ENCODE results near the gene ZNF285. TPM values are rescaled to one million over a fixed set of nuclear protein-coding genes. Genes with fewer than 3 reads are reported as not detected.

Gene ZNF285
- polyA plus RNA-seq, 1 of the 3 experiments (the other 2 are of a cell fraction) = 0.87 TPM

- CTCF ChIA-PET = interaction anchor here (0.7 to 1.7 kb wide), 2 partner anchors 8 to 18 kb away, joined by 3 to 5 read pairs; no protein-coding TSS in a partner anchor
- peaks cover 18% of the 10 kb centered on the region for H3K9me3 ChIP-seq
- H3K9ac ChIP-seq = no peak overlapping the region
- peaks cover 36 to 61% of the 10 kb centered on the region in 2 experiments for H3K36me3 ChIP-seq (replicated peaks in 1 of 2; ENCODE audit: control insufficient read depth in 1 of 2, insufficient read depth in 2 of 2, low read length in 1 of 2)
- no peaks in the 10 kb centered on the region for H4K20me1 ChIP-seq (ENCODE audit: insufficient read depth)
- no peak overlapping the region for H2AFZ ChIP-seq (ENCODE audit: low read depth)
- H3K4me2 ChIP-seq = no peak overlapping the region
- H3K4me1 ChIP-seq (ENCODE audit: control insufficient read depth in 1 of 2, insufficient read depth in 2 of 2, low read depth in 1 of 2, low read length in 1 of 2) = no peaks in the 10 kb centered on the region
- POLR2A ChIA-PET = no interaction called here
- H3F3A ChIP-seq (replicated peaks; ENCODE audit: insufficient read depth) = no peaks in the 10 kb centered on the region
- H3K79me2 ChIP-seq (ENCODE audit: insufficient read depth) = peaks cover 37% of the 10 kb centered on the region
- TF ChIP-seq GABPA (IDR thresholded peaks at IDR 0.05; ENCODE audit: low read depth) (no peak), TEAD4 (IDR thresholded peaks at IDR 0.05; ENCODE audit: borderline replicate concordance, insufficient read depth) (no peak), RAD21 (IDR thresholded peaks at IDR 0.05; ENCODE audit: low read length) (no peak), PBX3 (IDR thresholded peaks at IDR 0.05) (no peak), USF1 (IDR thresholded peaks at IDR 0.05; ENCODE audit: borderline replicate concordance, low read depth) (no peak), NFIC (IDR thresholded peaks at IDR 0.05; ENCODE audit: borderline replicate concordance) (no peak), EP300 (IDR thresholded peaks at IDR 0.05; ENCODE audit: borderline replicate concordance in 1 of 2, low read depth in 1 of 2, low read length in 1 of 2) (no peak), NRF1 (IDR thresholded peaks at IDR 0.05; ENCODE audit: low read depth, low read length) (no peak), GATA2 (CRISPR knock-in tag; IDR thresholded peaks at IDR 0.05) (no peak), RCOR1 (IDR thresholded peaks at IDR 0.05; ENCODE audit: low read length) (no peak), RFX5 (IDR thresholded peaks at IDR 0.05; ENCODE audit: low read length) (no peak)
- TF ChIP-seq, protein P1, sequence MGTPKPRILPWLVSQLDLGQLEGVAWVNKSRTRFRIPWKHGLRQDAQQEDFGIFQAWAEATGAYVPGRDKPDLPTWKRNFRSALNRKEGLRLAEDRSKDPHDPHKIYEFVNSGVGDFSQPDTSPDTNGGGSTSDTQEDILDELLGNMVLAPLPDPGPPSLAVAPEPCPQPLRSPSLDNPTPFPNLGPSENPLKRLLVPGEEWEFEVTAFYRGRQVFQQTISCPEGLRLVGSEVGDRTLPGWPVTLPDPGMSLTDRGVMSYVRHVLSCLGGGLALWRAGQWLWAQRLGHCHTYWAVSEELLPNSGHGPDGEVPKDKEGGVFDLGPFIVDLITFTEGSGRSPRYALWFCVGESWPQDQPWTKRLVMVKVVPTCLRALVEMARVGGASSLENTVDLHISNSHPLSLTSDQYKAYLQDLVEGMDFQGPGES (IDR thresholded peaks at IDR 0.05; ENCODE audit: low read depth, low read length) = no peak
- TF ChIP-seq, protein P2, sequence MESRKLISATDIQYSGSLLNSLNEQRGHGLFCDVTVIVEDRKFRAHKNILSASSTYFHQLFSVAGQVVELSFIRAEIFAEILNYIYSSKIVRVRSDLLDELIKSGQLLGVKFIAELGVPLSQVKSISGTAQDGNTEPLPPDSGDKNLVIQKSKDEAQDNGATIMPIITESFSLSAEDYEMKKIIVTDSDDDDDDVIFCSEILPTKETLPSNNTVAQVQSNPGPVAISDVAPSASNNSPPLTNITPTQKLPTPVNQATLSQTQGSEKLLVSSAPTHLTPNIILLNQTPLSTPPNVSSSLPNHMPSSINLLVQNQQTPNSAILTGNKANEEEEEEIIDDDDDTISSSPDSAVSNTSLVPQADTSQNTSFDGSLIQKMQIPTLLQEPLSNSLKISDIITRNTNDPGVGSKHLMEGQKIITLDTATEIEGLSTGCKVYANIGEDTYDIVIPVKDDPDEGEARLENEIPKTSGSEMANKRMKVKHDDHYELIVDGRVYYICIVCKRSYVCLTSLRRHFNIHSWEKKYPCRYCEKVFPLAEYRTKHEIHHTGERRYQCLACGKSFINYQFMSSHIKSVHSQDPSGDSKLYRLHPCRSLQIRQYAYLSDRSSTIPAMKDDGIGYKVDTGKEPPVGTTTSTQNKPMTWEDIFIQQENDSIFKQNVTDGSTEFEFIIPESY (IDR thresholded peaks at IDR 0.05; ENCODE audit: borderline replicate concordance, low read depth) = no peak
- H3K27me3 ChIP-seq (ENCODE audit: insufficient read depth) = no peaks in the 10 kb centered on the region
- H3K9me2 ChIP-seq = no peaks in the 10 kb centered on the region
- 74% methylated on average over 1 of the region's 1 CpG for WGBS (ENCODE audit: low lambda C conversion rate)
- DNase-seq = no peak
- no peak overlapping the region for H3K4me3 ChIP-seq (ENCODE audit: low read depth in 2 of 2, low read length in 1 of 2)
- H3K27ac ChIP-seq (ENCODE audit: low read depth in 2 of 2, low read length in 1 of 2) = no peak overlapping the region
These were observed 57.2 kb downstream of the ZNF285 start for GRCh38 chr19:44344255-44344654.

Data from SK-N-SH (cell line).